ENCODE data around the gene THAP12. TPM values are rescaled to one million over a fixed set of nuclear protein-coding genes. Genes with fewer than 3 reads are reported as not detected.
A peak's percentile ranks its signal among the peaks of the same experiment; 100 is the strongest.

The THAP12 gene
- total and polyA plus RNA-seq, 5 donors, result 10.5 to 23.6 (median 19.4) TPM

GRCh38 chr11:76318744-76319384 lies 62.1 kb downstream of the THAP12 start:
- Histone ChIP-seq H3K27ac (ENCODE audit: low read length) (no peak overlapping the region), H3K4me3 (ENCODE audit: low read length) (no peak overlapping the region), H3K27me3 (ENCODE audit: control insufficient read depth, insufficient read depth) (no peaks in the 10 kb centered on the region), H3K9me3 (ENCODE audit: control insufficient read depth, low read length) (no peaks in the 10 kb centered on the region), H3K4me1 (ENCODE audit: control insufficient read depth, insufficient read depth, low read length) (peaks cover 3% of the 10 kb centered on the region)
- intact Hi-C loops (cut with DNase I), result loop anchor here (2.0 to 10.0 kb wide), 6 partner anchors 110 to 517 kb away; partner anchors contain the start of gene WNT11 (in 2 of the 4)
- ATAC-seq (peak; percentile 86 to 91), DNase-seq (peak; percentile 80 to 92 (median 90))
- WGBS, result 8% methylated on average over 7 of the region's 7 CpGs

- no peaks in the 10 kb centered on the region for H3K27me3 ChIP-seq (ENCODE audit: control insufficient read depth, insufficient read depth)
- intact Hi-C loops (cut with DNase I), result loop anchor here (5.0 to 10.0 kb wide), 4 partner anchors 110 to 515 kb away; partner anchors contain the start of gene WNT11 (in 1 of the 4)
- H3K9me3 ChIP-seq (ENCODE audit: control insufficient read depth, low read length), result no peaks in the 10 kb centered on the region
- H3K27ac ChIP-seq (ENCODE audit: low read length), result no peak overlapping the region
- WGBS, result 72% methylated on average over 3 of the region's 3 CpGs
- H3K4me1 ChIP-seq (ENCODE audit: control insufficient read depth, insufficient read depth, low read length), result no peaks in the 10 kb centered on the region
- H3K4me3 ChIP-seq (ENCODE audit: low read length), result no peak overlapping the region
- ATAC-seq (no peak), DNase-seq (no peak)
Measured at GRCh38 chr11:76317296-76317695, 63.6 kb downstream of the THAP12 start.

- Histone ChIP-seq H3K27ac (ENCODE audit: low read length) (no peak overlapping the region), H3K27me3 (ENCODE audit: control insufficient read depth, insufficient read depth) (no peaks in the 10 kb centered on the region), H3K4me1 (ENCODE audit: control insufficient read depth, insufficient read depth, low read length) (no peaks in the 10 kb centered on the region), H3K4me3 (ENCODE audit: low read length) (no peak overlapping the region), H3K9me3 (ENCODE audit: control insufficient read depth, low read length) (no peaks in the 10 kb centered on the region)
- WGBS, result 72% methylated on average over 3 of the region's 3 CpGs
- intact Hi-C loops (cut with DNase I), result loop anchor here (5.0 to 10.0 kb wide), 4 partner anchors 109 to 514 kb away; partner anchors contain the start of gene WNT11 (in 1 of the 4)
- ATAC-seq (no peak), DNase-seq (no peak)
Measured at GRCh38 chr11:76316726-76317125, 64.2 kb downstream of the THAP12 start.

GRCh38 chr11:76315182-76315853 lies 65.6 kb downstream of the THAP12 start:
- Histone ChIP-seq H3K27ac (ENCODE audit: low read length) (no peak overlapping the region), H3K27me3 (ENCODE audit: control insufficient read depth, insufficient read depth) (no peaks in the 10 kb centered on the region), H3K4me3 (ENCODE audit: low read length) (no peak overlapping the region), H3K4me1 (ENCODE audit: control insufficient read depth, insufficient read depth, low read length) (no peaks in the 10 kb centered on the region), H3K9me3 (ENCODE audit: control insufficient read depth, low read length) (no peaks in the 10 kb centered on the region)
- WGBS, result 89% methylated on average over 8 of the region's 8 CpGs
- no peak for ATAC-seq
- intact Hi-C loops (cut with DNase I), result loop anchor here (5.0 to 10.0 kb wide), 4 partner anchors 108 to 513 kb away; partner anchors contain the start of gene WNT11 (in 1 of the 4)
- no peak for DNase-seq

- ATAC-seq, result no peak
- 90% methylated on average over 4 of the region's 4 CpGs for WGBS
Measured at GRCh38 chr11:76314741-76315090, 66.2 kb downstream of the THAP12 start.

GRCh38 chr11:76313913-76314740 lies 66.8 kb downstream of the THAP12 start:
- Histone ChIP-seq H3K9me3 (ENCODE audit: control insufficient read depth, low read length) (no peaks in the 10 kb centered on the region), H3K4me1 (ENCODE audit: control insufficient read depth, insufficient read depth, low read length) (no peaks in the 10 kb centered on the region), H3K27ac (ENCODE audit: low read length) (no peak overlapping the region), H3K27me3 (ENCODE audit: control insufficient read depth, insufficient read depth) (no peaks in the 10 kb centered on the region), H3K4me3 (ENCODE audit: low read length) (no peak overlapping the region)
- ATAC-seq, result no peak
- 62% methylated on average over 15 of the region's 15 CpGs for WGBS
- peak; percentile 45 to 70 (median 69) for DNase-seq
- intact Hi-C loops (cut with DNase I), result loop anchor here in 2 of 4 donors (10.0 kb wide), 2 partner anchors 409 to 419 kb away; no protein-coding TSS in a partner anchor

More at GRCh38 chr11:76314741-76315090, 66.2 kb downstream of the THAP12 start:
- DNase-seq, result no peak
- intact Hi-C loops (cut with DNase I), result loop anchor here (5.0 to 10.0 kb wide), 4 partner anchors 107 to 512 kb away; partner anchors contain the start of gene WNT11 (in 1 of the 4)
- no peak overlapping the region for H3K4me3 ChIP-seq (ENCODE audit: low read length)
- no peaks in the 10 kb centered on the region for H3K4me1 ChIP-seq (ENCODE audit: control insufficient read depth, insufficient read depth, low read length)
- H3K27ac ChIP-seq (ENCODE audit: low read length), result no peak overlapping the region
- H3K9me3 ChIP-seq (ENCODE audit: control insufficient read depth, low read length), result no peaks in the 10 kb centered on the region
- H3K27me3 ChIP-seq (ENCODE audit: control insufficient read depth, insufficient read depth), result no peaks in the 10 kb centered on the region

GRCh38 chr11:76313271-76313670 lies 67.7 kb downstream of the THAP12 start:
- ATAC-seq, result no peak
- H3K27ac ChIP-seq (ENCODE audit: low read length), result no peak overlapping the region
- intact Hi-C loops (cut with DNase I), result loop anchor here in 2 of 4 donors (10.0 kb wide), 2 partner anchors 408 to 418 kb away; no protein-coding TSS in a partner anchor
- H3K27me3 ChIP-seq (ENCODE audit: control insufficient read depth, insufficient read depth), result no peaks in the 10 kb centered on the region
- H3K4me3 ChIP-seq (ENCODE audit: low read length), result no peak overlapping the region
- no peaks in the 10 kb centered on the region for H3K9me3 ChIP-seq (ENCODE audit: control insufficient read depth, low read length)
- DNase-seq, result no peak
- WGBS, result 79% methylated on average over 3 of the region's 3 CpGs
- no peaks in the 10 kb centered on the region for H3K4me1 ChIP-seq (ENCODE audit: control insufficient read depth, insufficient read depth, low read length)

- no peaks in the 10 kb centered on the region for H3K27me3 ChIP-seq (ENCODE audit: control insufficient read depth, insufficient read depth)
- no peak overlapping the region for H3K27ac ChIP-seq (ENCODE audit: low read length)
- H3K4me1 ChIP-seq (ENCODE audit: control insufficient read depth, insufficient read depth, low read length), result peaks cover 3% of the 10 kb centered on the region
- WGBS, result 42% methylated on average over 13 of the region's 13 CpGs
- ATAC-seq, result no peak
- H3K4me3 ChIP-seq (ENCODE audit: low read length), result no peak overlapping the region
- intact Hi-C loops (cut with DNase I), result loop anchor here in 2 of 4 donors (10.0 kb wide), 2 partner anchors 406 to 416 kb away; no protein-coding TSS in a partner anchor
- DNase-seq, result no peak
- no peaks in the 10 kb centered on the region for H3K9me3 ChIP-seq (ENCODE audit: control insufficient read depth, low read length)
Measured at GRCh38 chr11:76310832-76311595, 69.9 kb downstream of the THAP12 start.

GRCh38 chr11:76307978-76308747 lies 72.8 kb downstream of the THAP12 start:
- H3K27me3 ChIP-seq (ENCODE audit: control insufficient read depth, insufficient read depth), result no peaks in the 10 kb centered on the region
- DNase-seq, result peak in 1 of 3 donors; percentile 42
- H3K4me1 ChIP-seq (ENCODE audit: control insufficient read depth, insufficient read depth, low read length), result peaks cover 3% of the 10 kb centered on the region
- H3K27ac ChIP-seq (ENCODE audit: low read length), result no peak overlapping the region
- 79% methylated on average over 6 of the region's 6 CpGs for WGBS
- intact Hi-C loops (cut with DNase I), result no loop called here
- ATAC-seq, result no peak
- no peak overlapping the region for H3K4me3 ChIP-seq (ENCODE audit: low read length)
- no peaks in the 10 kb centered on the region for H3K9me3 ChIP-seq (ENCODE audit: control insufficient read depth, low read length)

Measured in right cardiac atrium (tissue), 5 donors.